Natural killer cell (primary cell): ENCODE results near the gene DNM2. TPM values are rescaled to one million over a fixed set of nuclear protein-coding genes. Genes with fewer than 3 reads are reported as not detected.

Source experiments
- ATAC-seq, 3 donors: fragments of 150-1000 bp in 2 of 3; fragments of 200-7000 bp in 1 of 3; cut with Tn5 transposase; 1 replicate in 1 of 3; 2 replicates in 2 of 3; pipeline ENCODE4 v1.10.0; 2021; ENCODE audit warnings: mild to moderate bottlenecking in 2 of 3, moderate library complexity in 2 of 3
- DNase-seq, 2 donors: peaks; one replicate each; pipeline versions ENCODE4 v3.0.0 to v3.0.0-alpha.2; 2013 to 2021; ENCODE audit warnings: mixed read lengths in 1 of 2
- H3K27ac ChIP-seq: one replicate; pipeline ENCODE4 v1.5.1; 2013; ENCODE audit warnings: mild to moderate bottlenecking, low read length
- H3K27me3 ChIP-seq: one replicate; pipeline ENCODE4 v1.6.1; 2013; ENCODE audit warnings: low read length; ENCODE audit not compliant: control insufficient read depth, insufficient read depth
- H3K36me3 ChIP-seq: one replicate; pipeline ENCODE4 v1.6.1; 2013; ENCODE audit warnings: low read length; ENCODE audit not compliant: control insufficient read depth, insufficient read depth
- H3K4me1 ChIP-seq: one replicate; pipeline ENCODE4 v1.6.1; 2013; ENCODE audit warnings: low read length; ENCODE audit not compliant: control insufficient read depth, insufficient read depth
- H3K4me3 ChIP-seq: one replicate; pipeline ENCODE4 v1.5.1; 2013; ENCODE audit warnings: low read length
- H3K9me3 ChIP-seq: one replicate; pipeline ENCODE4 v1.6.1; 2013; ENCODE audit warnings: low read length; ENCODE audit not compliant: control insufficient read depth, insufficient read depth
- H3K27ac Mint-ChIP-seq, 2 donors: one replicate each; pipeline ENCODE4 v1.8.0; 2022; ENCODE audit warnings: mild to moderate bottlenecking in 2 of 2, mixed read lengths in 2 of 2, moderate library complexity in 1 of 2
- H3K27me3 Mint-ChIP-seq, 2 donors: one replicate each; pipeline ENCODE4 v1.8.0; 2022; ENCODE audit warnings: low read depth in 2 of 2, mixed read lengths in 2 of 2
- H3K36me3 Mint-ChIP-seq: one replicate; pipeline ENCODE4 v1.8.0; 2022; ENCODE audit warnings: mixed read lengths
- H3K4me1 Mint-ChIP-seq, 2 donors: one replicate each; pipeline ENCODE4 v1.8.0; 2022; ENCODE audit warnings: mixed read lengths in 2 of 2
- H3K4me3 Mint-ChIP-seq: one replicate; pipeline ENCODE4 v1.8.0; 2022; ENCODE audit warnings: mild to moderate bottlenecking, moderate library complexity, mixed read lengths
- H3K9me3 Mint-ChIP-seq, 2 donors: one replicate each; pipeline ENCODE4 v1.8.0; 2022; ENCODE audit warnings: mixed read lengths in 2 of 2
- WGBS: methylation state at CpG from one replicate; pipeline ENCODE4 v1.1.7; 2013; ENCODE audit warnings: missing lambda C conversion rate; ENCODE audit not compliant: insufficient coverage; 5-methylcytosine and 5-hydroxymethylcytosine counted together
- intact Hi-C: fragments of 100-400 bp; cut with micrococcal nuclease; formaldehyde crosslinking; loops from one replicate; pipeline ENCODE4 v1.14.2; 2022
- total RNA-seq, 4 donors: library from RNA; stranded (reverse); fragments of 120-200 nt in 1 of 4; gene quantifications; one replicate each; pipeline versions ENCODE4 v1.2.3 to v1.2.4, GENCODE V29; 2013 to 2022
- TF ChIP-seq, protein P1 (sequence below): fragments of 200-600 bp; IDR thresholded peaks from one replicate; pipeline ENCODE4 v1.8.0; 2022; ENCODE audit warnings: antibody characterized with exemption

DNM2 gene
- total RNA-seq, 3 donors from 2014 or later (not counting 1 experiment from before 2014, with no cell fraction given) = 419 to 491 (median 428) TPM

DNA sequence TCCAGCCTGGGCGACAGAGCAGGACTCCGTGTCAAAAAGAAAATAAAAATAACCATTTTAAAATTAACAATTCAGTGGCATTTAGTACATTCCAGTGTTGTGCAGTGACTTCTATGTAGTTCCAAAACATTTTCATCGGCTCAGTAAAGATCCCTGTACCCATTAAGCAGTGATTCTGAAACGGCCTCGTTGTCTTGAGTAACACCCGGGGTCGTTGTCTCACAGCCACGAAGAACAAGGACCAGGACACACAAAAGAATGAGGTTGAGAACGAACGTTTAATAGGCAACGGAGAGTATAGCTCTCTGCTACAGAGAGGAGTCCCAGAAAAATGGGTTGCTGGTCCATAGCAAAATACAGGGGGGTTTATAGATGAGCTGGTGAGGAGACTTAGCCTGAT is 120.5 kb downstream of the DNM2 start:
- TF ChIP-seq, protein P1, sequence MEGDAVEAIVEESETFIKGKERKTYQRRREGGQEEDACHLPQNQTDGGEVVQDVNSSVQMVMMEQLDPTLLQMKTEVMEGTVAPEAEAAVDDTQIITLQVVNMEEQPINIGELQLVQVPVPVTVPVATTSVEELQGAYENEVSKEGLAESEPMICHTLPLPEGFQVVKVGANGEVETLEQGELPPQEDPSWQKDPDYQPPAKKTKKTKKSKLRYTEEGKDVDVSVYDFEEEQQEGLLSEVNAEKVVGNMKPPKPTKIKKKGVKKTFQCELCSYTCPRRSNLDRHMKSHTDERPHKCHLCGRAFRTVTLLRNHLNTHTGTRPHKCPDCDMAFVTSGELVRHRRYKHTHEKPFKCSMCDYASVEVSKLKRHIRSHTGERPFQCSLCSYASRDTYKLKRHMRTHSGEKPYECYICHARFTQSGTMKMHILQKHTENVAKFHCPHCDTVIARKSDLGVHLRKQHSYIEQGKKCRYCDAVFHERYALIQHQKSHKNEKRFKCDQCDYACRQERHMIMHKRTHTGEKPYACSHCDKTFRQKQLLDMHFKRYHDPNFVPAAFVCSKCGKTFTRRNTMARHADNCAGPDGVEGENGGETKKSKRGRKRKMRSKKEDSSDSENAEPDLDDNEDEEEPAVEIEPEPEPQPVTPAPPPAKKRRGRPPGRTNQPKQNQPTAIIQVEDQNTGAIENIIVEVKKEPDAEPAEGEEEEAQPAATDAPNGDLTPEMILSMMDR = no peak
- ATAC-seq (no peak), DNase-seq (no peak)
- Histone ChIP-seq H3K9me3 (no peaks in the 10 kb centered on the region), H3K36me3 (peaks cover 2% of the 10 kb centered on the region), H3K27ac (no peak overlapping the region), H3K4me1 (peaks cover 20% of the 10 kb centered on the region), H3K27me3 (no peaks in the 10 kb centered on the region), H3K4me3 (no peak overlapping the region)
- Mint-ChIP-seq H3K27ac (no peak overlapping the region), H3K9me3 (no peaks in the 10 kb centered on the region), H3K27me3 (no peaks in the 10 kb centered on the region), H3K4me3 (no peak overlapping the region), H3K4me1 (peaks cover 14 to 18% of the 10 kb centered on the region in 2 donors), H3K36me3 (no peaks in the 10 kb centered on the region)
- intact Hi-C loops = no loop called here
- 93% methylated on average over 11 of the region's 11 CpGs for WGBS

DNA sequence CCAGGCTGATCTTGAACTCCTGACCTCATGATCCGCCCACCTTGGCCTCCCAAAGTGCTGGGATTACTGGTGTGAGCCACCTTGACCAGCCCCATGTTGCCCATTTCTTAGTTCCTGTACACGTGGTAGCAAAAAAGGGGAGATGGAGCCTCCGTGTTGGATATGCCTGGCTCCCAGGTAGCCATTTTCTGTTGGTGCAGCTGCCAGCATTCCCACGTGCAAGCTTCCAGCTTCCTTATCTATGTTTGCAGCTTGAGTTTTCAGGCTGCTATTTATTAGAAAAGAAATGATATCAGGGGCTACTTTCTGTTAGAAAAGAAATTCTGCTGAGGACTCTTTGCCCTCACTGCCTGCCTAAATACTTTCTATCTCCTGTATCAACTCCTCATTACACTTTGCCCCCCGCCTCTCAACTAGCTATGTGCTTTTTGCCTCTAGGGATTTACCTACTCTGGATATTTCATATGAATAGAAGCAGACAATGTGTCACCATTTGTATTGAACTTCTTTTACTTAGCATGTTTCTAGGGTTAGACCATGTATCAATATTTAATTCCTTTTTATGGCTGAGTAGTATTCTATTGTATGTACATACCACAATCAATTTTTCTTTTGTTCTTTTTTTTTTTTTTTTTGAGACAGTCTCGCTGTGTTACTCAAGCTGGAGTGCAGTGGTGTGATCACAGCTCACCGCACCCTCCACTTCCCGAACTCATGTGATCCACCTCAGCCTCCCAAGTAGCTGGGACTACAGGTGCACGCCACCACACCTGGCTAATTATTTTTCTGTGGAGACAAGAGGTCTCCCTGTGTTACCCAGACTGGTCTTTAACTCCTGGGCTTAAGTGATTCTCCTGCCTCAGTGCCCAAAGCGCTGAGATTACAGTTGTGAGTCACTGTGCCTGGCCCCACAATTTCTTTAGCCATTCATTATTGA is 121.5 kb downstream of the DNM2 start:
- Histone ChIP-seq H3K4me1 (peaks cover 20% of the 10 kb centered on the region), H3K9me3 (no peaks in the 10 kb centered on the region), H3K27me3 (no peaks in the 10 kb centered on the region), H3K4me3 (no peak overlapping the region), H3K27ac (no peak overlapping the region), H3K36me3 (no peaks in the 10 kb centered on the region)
- Mint-ChIP-seq H3K9me3 (no peaks in the 10 kb centered on the region), H3K4me1 (peaks cover 14 to 18% of the 10 kb centered on the region in 2 donors), H3K4me3 (no peak overlapping the region), H3K36me3 (no peaks in the 10 kb centered on the region), H3K27me3 (no peaks in the 10 kb centered on the region), H3K27ac (peak overlapping the region in 1 of 2 donors; percentile 6)
- TF ChIP-seq, protein P1 = no peak
- no peak for DNase-seq
- ATAC-seq = no peak
- WGBS = 76% methylated on average over 10 of the region's 10 CpGs
- intact Hi-C loops = no loop called here

DNA sequence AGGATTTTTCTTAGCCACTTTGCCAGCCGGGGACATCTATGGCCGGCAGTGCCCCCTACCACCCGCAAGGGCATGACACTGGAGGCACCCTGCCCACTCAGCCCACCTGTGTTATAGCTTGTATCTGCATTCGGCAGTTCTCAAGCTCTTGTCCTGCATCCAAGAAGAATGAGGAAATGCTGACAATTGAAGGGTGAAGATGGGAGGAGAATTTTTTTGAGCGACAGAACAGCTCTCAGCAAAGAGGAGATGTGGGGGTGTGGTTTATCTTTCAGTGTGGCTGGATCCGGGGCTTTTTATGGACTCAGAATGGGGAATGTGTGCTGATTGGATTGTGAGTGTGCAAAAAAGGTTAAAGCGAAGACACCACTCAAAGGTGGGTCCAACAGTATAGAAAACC is 124.9 kb downstream of the DNM2 start:
- Mint-ChIP-seq H3K27me3 (no peaks in the 10 kb centered on the region), H3K36me3 (no peaks in the 10 kb centered on the region), H3K4me1 (peaks cover 7 to 10% of the 10 kb centered on the region in 2 donors), H3K27ac (no peak overlapping the region), H3K4me3 (no peak overlapping the region), H3K9me3 (no peaks in the 10 kb centered on the region)
- intact Hi-C loops = no loop called here
- Histone ChIP-seq H3K27me3 (no peaks in the 10 kb centered on the region), H3K9me3 (peaks cover 5% of the 10 kb centered on the region), H3K36me3 (no peaks in the 10 kb centered on the region), H3K27ac (no peak overlapping the region), H3K4me1 (peaks cover 9% of the 10 kb centered on the region), H3K4me3 (no peak overlapping the region)
- 94% methylated on average over 7 of the region's 7 CpGs for WGBS
- TF ChIP-seq, protein P1 = no peak
- no peak for DNase-seq
- no peak for ATAC-seq
